ENCODE data around the gene RXRA. TPM values are rescaled to one million over a fixed set of nuclear protein-coding genes. Genes with fewer than 3 reads are reported as not detected.

The RXRA gene
- total RNA-seq, 2 donors from 2014 or later = 34.5 to 50.8 TPM

- H3K9me3 ChIP-seq = no peaks in the 10 kb centered on the region
Observed at GRCh38 chr9:134326724-134327601, 708 bp downstream of the RXRA start.

GRCh38 chr9:134327671-134328231 is 1.5 kb downstream of the RXRA start:
- Histone ChIP-seq H3K27ac (peak overlapping the region; percentile 88 to 89), H3K4me3 (peak overlapping the region; percentile 73 to 80), H3K9me3 (no peaks in the 10 kb centered on the region), H3K4me1 (peaks cover 0 to 76% of the 10 kb centered on the region in 2 donors), H3K27me3 (no peaks in the 10 kb centered on the region), H3K36me3 (no peaks in the 10 kb centered on the region)
- no peak for DNase-seq (ENCODE audit: low spot score)
- TF ChIP-seq CTCF (IDR thresholded peaks at IDR 0.05) = no peak

More at GRCh38 chr9:134326724-134327601, 708 bp downstream of the RXRA start:
- TF ChIP-seq CTCF (IDR thresholded peaks at IDR 0.05) = no peak
- DNase-seq (ENCODE audit: low spot score) = no peak
- H3K27me3 ChIP-seq = no peaks in the 10 kb centered on the region
- peak overlapping the region; percentile 88 to 89 for H3K27ac ChIP-seq
- H3K36me3 ChIP-seq = no peaks in the 10 kb centered on the region
- H3K4me1 ChIP-seq = peaks cover 0 to 68% of the 10 kb centered on the region in 2 donors
- peak overlapping the region; percentile 73 to 80 for H3K4me3 ChIP-seq

GRCh38 chr9:134328341-134328840 is 2.1 kb downstream of the RXRA start:
- Histone ChIP-seq H3K9me3 (no peaks in the 10 kb centered on the region), H3K36me3 (no peaks in the 10 kb centered on the region), H3K27me3 (no peaks in the 10 kb centered on the region), H3K4me3 (peak overlapping the region; percentile 73 to 80), H3K27ac (peak overlapping the region; percentile 88 to 89), H3K4me1 (peaks cover 0 to 82% of the 10 kb centered on the region in 2 donors)
- no peak for DNase-seq (ENCODE audit: low spot score)
- no peak for TF ChIP-seq CTCF (IDR thresholded peaks at IDR 0.05)

GRCh38 chr9:134328841-134329575 is 2.8 kb downstream of the RXRA start:
- peaks cover 0 to 83% of the 10 kb centered on the region in 2 donors for H3K4me1 ChIP-seq
- TF ChIP-seq CTCF (IDR thresholded peaks at IDR 0.05) = peak in 1 of 2 donors; percentile 32
- H3K27ac ChIP-seq = peak overlapping the region; percentile 88 to 89
- no peaks in the 10 kb centered on the region for H3K27me3 ChIP-seq
- H3K9me3 ChIP-seq = no peaks in the 10 kb centered on the region
- H3K36me3 ChIP-seq = no peaks in the 10 kb centered on the region
- DNase-seq (ENCODE audit: low spot score) = peak; percentile 84
- H3K4me3 ChIP-seq = peak overlapping the region; percentile 73 to 80

GRCh38 chr9:134329576-134329855 is 3.3 kb downstream of the RXRA start:
- H3K36me3 ChIP-seq = no peaks in the 10 kb centered on the region
- peak overlapping the region; percentile 88 to 89 for H3K27ac ChIP-seq
- peaks cover 0 to 83% of the 10 kb centered on the region in 2 donors for H3K4me1 ChIP-seq
- no peaks in the 10 kb centered on the region for H3K27me3 ChIP-seq
- H3K9me3 ChIP-seq = no peaks in the 10 kb centered on the region
- H3K4me3 ChIP-seq = peak overlapping the region in 1 of 2 donors; percentile 80
- no peak for DNase-seq (ENCODE audit: low spot score)
- TF ChIP-seq CTCF (IDR thresholded peaks at IDR 0.05) = no peak

Measured in right atrium auricular region (tissue), 2 donors.